LoVo (cell line): ENCODE results near the gene XAGE3.
"Not testable (repeated sequence)": the region's sequence is repeated elsewhere in the genome, so short reads cannot be mapped to it uniquely, and the experiment has no call there.

Experiments
- DNase-seq: peaks from one replicate; pipeline ENCODE4 v3.0.0-alpha.2; 2016; ENCODE audit warnings: low spot score

The XAGE3 gene, protein sequence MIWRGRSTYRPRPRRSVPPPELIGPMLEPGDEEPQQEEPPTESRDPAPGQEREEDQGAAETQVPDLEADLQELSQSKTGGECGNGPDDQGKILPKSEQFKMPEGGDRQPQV

DNA sequence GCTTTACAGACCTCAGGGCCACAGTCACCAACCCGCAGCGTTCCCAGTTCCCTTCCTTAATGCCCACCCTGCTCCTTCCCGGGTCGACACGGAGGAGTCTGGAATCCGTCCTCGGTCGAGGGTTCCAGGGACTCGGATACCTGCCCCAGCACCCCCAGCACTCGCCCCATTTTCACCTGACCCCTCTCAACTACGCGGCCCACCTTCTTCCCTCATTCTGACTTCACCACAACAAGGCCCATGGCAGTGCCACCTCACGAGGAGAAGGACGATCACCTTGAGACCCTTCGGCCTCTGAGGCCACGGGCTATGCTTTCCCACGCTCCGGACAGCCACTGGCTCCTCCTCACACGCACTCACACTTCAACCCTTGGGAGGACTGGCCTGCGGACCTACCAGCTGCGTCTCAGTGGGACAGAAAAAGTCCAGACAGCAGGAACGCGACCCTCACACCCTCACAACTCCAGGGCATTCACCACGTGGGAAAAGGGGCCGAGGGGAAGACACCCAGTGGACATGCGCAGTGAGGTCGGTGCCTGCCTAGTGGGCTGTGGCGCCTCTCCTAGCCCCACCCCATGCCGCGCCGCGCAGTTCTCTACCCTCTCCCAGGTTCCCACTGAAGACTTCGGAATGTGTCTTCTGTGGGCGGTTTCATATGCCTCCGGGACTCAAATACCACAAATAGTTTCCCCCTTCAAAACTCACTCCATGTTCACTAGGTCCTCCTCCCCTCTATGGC, at the start of gene XAGE3:
Gene XAGE3, minus strand, starts transcription at position 474 of the 739 bp plus-strand sequence. CDS start 950 bp downstream, outside the sequence.
- no peak for DNase-seq

DNA sequence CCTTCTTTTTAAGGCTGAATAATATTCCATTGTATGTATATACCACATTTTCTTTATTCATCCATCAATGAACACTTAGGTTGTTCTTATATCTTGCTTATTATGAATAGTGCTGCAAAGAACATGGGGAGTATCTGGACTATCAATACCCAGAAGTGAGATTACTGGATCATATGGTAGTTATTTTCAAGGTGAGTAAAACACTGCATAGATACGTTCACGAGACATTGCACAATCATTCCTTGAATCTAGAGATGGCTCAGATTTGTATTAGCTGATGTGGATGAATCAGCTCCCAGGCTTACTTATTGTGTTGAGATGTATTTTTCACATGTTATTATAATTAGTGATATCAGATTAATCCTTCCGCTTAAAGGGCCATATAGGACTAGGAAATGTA, 46.8 kb upstream of the XAGE3 start:
- not testable (repeated sequence) for DNase-seq

DNA sequence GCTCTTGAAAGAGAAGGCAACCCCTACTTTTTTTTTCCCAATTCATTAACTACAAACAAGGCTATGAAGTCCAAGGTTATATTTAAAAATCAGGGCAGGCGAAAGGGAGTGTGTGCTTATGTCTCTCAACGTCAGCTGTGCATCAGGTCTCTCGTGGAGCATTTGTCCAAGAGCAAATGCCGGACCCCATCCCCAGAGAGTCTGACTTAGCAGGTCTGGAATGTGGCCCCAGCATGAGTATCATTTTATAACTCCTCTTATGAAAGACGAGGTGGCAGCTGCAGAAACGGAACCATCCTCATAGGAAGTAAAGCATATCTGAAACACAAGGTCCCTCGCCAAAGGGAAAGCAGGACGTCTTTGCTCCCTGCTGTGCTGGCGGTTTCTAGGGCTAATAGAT, 45.8 kb upstream of the XAGE3 start:
- DNase-seq: not testable (repeated sequence)

DNA sequence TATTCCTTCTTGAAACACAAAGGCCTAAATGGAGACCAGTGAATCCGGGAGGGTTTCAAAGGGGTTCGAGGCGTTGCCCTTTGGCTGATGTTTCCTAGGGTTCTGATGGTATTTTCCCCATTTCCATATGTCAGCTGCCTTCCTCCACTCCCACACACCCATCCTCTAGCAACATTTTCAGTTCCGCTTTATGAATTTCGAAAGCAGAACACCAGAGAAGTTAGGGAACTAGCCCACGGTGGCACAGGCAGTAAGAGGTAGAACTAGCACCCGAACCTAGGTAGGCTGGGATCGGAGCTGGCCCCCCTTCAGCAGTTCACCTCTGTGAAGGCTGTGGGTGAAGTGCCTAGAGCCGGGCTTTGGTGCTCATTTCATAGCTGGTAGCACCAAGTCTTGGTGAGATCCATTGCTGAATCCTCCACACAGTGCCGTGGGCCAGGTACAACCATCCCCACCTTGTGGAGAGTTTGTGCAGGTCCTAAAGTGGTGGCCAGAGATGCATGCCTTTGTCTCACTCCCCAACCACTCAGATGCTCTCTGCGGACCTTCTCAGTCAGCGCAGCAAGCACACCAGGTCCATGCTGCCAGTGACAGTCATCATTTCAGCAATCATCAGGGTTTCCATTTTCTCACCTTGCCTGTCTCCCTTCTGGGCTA, 41.6 kb upstream of the XAGE3 start:
- DNase-seq: not testable (repeated sequence)

DNA sequence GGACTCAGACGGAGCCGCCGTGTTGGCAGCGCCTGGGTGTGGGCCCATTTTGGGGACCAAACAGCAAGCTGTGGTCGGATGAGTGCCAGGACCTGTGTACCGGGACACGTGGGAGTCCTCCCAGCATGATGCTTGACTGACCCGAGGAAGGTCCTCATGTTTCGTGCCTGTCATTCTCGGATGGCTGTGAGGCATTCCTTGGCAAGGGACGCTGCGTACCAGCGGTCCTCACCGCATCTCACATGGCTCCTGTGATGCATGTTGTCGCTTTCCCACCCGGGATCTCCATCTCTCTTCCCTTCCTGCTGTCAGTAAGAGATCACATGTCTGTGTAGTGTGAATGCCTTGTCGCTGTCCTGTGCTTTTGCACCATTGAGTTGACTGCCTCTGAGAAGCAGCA, 40.0 kb upstream of the XAGE3 start:
- not testable (repeated sequence) for DNase-seq

DNA sequence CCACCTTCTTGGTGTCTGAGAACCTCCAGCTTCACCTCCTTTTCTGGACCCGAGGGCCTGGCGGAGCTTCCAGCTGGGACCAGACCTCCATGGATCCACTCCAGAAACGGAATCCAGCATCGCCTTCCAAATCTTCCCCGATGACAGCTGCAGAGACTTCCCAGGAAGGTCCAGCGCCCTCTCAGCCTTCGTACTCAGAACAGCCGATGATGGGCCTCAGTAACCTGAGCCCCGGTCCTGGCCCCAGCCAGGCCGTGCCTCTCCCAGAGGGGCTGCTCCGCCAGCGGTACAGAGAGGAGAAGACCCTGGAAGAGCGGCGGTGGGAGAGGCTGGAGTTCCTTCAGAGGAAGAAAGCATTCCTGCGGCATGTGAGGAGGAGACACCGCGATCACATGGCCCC, 39.3 kb upstream of the XAGE3 start:
- DNase-seq: not testable (repeated sequence)

DNA sequence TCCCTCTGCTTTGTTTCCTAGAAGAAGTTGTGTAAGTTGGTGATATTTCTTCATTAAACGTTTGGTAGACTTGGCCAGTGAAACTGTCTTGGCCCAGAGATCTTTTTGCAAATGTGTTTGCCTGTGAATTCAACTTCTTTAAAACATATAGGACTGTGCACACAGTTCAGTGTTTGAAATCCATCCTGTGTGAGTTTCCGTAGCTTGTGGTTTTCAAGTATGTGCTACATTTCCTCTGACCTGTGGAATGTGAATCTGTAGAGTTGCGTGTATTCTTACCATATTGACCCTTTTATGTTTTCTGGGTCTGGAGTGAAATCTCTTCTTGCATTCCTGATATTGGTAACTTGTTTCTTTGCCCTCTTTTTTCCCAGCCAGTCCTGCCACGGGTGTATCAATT, 38.2 kb upstream of the XAGE3 start:
- DNase-seq: not testable (repeated sequence)

DNA sequence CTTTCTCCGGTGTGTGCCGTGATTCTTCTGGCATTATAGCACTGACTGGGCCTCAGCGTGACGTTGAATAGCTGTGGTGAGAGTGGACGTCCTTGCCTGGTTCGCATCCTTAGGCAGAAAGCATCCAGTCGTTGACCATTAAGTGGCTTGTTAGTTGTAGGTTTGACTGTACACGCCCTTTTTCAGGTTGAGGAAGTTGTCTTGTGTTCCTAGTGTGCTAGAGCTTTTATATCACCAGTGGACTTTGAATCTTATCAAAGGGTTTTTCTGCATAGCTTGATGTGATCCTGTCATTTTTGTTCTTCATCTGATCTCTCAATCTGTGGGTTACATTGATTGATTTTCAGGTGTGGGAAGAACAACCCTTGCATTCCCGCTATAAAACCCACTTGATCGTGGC, 37.6 kb upstream of the XAGE3 start:
- DNase-seq: not testable (repeated sequence)

DNA sequence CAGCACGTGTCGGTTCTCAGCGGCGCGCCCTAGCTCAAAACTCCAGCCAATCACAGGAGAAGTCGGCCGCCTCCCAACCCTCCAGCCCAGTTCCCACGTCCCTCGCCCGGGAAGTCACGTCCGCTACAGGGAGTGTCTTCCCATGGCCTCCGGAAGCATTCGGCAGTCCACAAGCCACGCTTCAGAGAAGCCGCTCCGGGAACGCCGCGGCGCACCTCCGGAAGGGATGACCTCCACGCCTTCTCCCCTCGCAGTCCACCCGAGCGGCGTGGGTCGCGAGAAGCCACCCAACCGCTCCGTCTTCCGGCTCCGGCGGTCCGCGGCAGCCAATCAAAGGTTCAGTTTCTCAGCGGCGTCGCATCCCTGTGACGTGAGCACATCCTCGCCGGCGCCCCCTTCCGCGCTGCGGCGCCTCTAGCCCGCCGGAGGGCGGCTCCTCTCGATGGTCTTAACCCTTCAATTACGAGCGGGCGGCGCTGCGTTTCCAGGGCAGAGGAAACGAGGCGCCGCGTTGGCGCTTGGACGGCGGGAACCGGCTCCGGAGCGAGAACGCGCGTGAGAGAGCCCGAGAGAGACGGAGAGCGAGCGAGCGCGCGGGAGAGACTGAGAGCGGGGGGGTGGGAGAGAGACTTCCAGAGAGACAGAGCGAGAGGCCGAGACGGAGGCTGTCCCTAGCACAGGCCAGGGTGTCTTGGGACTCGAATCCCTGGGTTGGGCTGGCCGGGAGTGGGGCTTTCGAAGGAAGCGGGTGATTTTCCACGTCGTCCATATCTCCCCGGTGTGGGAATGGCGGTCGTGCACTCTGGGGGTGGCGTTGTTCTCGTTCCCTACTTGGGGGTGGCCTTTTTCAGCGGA, 29.2 kb upstream of the XAGE3 start, which contains the start of gene FAM156B:
Gene FAM156B, plus strand, starts transcription at position 476 of the 855 bp plus-strand sequence. CDS start 9,896 bp downstream, outside the sequence.
- DNase-seq: not testable (repeated sequence)

DNA sequence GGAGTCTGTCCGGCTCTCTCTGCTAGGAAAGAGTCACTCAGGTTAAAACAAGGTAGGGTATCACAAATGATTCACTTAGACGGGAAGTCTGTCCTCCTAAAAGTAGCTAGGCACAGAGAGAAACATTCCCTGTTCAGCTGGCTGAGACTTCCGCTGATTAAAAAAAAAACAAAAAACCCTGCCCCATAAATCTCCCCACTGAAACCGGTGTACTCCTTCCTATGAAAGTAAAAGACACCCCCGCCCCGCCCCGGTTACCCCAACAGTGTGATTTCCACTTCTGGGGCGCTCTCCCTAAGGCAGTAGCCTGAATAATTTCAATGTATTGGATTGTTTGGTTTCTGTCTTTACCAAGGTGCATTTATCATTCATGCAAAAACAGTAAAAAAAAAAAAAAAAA, 28.6 kb upstream of the XAGE3 start:
- DNase-seq: not testable (repeated sequence)

DNA sequence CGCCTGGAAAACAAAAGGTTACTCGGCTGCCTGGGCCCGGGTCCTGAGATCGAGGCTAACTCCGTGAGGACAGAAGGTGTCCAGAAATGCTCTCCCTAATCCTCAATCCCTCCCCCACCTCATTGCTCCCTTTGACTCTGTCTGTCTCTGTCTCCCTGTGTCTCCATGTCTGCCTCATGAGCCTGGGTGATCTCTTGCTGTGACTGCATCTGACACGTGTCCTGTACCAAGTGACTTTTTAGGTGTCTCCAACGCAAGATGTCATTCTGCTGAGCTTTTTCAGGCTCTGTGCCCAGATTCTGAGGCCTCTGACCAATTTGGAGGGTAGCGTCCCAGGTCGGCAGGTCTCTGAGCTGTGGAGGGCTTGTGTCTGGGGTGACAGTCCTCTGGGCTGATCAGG, 20.2 kb upstream of the XAGE3 start:
- not testable (repeated sequence) for DNase-seq

DNA sequence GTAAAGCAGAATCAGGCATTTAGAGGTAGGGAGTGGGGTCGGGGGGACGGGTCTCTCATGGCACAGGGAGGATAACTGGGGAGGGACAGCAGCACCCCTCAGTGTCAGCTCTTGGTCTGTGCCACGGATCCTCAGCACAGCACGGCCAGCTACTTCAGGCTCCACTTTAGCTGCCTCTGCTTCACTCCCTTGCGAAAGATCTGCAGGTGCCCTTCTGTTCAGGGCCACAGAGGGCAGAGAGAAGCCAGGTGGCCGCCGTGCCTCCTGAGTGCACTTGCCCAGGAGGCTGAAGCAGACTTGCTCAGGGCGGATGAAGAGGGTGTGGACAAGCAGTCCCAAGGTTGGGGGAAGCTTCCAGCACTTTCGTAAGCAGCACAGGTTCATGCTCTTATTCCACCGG, 19.6 kb upstream of the XAGE3 start:
- DNase-seq: not testable (repeated sequence)

DNA sequence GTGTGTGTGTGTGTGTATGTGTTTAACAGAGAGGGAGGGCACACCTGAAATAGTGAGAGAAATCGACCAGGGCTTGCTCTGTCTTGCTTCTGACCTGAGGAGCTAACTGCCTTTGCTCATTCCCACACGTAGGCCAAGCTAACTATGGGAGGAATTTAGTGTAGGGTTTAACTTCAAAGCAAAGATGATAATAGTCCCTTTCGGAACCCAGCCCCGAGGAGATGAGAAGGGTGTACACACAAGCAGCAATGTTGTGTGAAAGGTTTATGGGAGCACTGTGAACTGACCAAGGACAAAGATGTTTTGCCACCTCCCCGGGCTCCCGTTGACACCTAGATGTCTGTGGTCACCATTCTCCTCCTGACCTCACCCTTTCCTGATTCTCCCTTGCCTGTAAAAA, 8.5 kb upstream of the XAGE3 start:
- not testable (repeated sequence) for DNase-seq

DNA sequence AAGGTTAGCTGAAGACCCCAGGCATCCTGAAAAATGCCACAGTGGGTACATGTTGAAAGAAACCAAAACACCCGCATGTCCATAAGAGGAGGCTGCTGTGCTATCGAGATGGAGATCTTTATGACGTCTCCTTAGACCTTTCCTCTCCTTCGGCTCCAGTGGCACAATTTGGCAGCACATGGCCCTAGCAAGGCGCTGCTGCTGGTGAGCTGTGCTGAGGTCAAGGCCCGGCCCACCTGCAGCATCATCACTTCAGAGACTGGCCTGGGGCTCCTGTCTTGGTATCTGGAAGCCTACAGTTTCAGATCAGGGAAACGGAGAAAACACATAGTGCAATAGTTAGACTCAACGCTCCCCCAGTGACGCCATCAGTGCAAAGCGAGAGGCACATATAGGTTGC, 7.6 kb upstream of the XAGE3 start:
- DNase-seq: not testable (repeated sequence)

DNA sequence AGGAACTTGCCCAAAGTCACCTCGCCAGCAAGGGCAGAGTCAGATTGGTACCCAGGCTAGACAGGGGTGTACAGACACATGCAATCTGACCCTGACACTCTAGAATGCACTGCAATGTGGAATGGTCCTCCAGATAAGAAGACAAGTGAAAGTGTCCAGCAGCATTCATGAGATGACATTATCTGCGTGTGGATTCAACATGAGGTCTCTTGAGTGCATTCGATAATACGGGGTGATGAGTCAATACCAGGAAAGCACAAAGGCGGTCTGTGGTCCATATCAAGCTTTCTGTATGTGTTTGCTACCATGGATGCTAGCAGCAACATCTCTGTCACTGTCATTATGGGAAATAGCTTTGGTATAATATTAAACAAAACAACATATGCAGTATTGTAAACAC, 6.8 kb upstream of the XAGE3 start:
- no peak for DNase-seq

DNA sequence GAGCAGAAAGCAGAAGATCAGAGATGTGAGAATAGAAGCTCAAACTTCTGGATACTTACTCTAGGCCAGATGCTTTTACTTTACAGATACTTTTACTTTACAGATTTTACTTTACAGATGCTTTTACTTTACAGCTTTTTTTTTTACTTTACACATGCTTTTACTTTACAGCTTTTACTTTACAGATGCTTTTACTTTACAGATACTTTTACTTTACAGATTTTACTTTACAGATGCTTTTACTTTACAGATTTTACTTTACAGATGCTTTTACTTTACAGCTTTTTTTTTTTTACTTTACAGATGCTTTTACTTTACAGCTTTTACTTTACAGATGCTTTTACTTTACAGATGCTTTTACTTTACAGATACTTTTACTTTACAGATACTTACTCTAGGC, 5.9 kb upstream of the XAGE3 start:
- not testable (repeated sequence) for DNase-seq

DNA sequence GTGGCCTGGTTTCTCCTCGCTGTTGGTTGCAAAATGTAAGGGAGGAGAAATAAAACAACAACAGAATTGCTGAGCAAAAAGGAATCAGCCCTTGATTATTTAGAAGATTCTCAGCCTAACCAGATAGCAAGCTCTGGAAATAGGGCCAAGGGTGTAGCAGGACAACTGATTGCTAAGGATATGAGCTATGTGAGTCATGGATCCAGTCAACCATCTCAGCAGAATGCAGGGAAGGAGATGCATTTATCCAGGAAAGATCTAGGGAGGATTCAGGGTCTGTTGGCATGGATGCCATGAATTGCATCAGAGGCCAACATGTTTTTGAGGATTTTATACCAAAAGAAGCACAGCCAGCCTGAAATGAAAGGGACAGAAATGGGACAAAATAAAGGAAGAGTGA, 2.2 kb upstream of the XAGE3 start:
- no peak for DNase-seq

DNA sequence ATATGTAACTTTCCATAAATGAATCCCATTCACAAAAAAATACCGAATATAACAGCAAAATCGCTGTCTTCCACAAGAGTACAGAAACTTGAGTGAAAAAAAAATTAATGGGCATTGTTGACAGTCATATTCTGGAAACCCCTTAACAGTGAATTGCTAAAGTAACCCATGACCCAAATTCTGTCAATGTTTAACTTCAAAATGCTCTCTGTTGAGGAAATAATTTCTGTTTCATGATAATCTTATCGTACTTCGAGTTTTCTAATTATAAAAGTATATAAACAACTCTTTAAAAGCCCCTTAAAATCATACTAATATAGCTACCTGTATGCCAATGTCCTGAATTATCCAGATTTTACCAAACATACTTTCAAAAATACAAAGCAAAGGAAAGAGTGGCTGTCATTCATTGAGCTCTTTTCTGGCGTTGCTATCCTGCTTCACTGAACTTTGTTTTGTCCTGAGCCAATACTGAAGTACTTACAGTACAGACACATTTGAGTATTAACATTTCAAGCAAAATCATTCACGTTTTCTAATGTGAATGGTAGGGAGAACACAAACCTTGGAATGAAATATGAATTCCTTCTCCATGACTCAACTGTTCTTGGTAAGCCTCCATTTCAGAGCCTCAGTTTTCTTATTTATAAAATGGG, 2.4 kb downstream of the XAGE3 start:
- DNase-seq: peak; percentile 8

DNA sequence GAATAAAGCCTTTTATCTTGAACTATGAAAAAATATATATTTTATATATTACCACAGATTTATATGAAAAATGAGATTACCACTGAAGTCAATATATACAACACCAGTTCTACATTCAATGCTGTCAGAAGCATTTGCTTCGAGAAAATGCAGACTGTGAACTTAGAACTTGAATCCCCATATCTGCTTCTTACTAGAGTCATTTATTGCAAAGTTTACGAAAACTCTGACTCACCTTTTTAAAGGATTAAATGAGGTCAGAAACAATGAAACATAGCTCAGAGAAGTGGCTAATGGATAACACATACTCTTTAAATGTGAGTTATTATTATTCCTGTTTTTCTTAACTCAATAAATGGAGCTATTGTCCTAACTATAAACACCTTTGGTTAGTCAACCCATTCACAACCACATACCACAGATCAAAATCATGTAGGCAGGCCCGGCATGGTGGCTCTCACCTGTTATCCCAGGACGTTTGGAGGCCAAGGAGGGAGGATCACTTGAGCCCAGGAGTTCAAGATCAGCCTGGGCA, 10.8 kb downstream of the XAGE3 start:
- DNase-seq: not testable (repeated sequence)

DNA sequence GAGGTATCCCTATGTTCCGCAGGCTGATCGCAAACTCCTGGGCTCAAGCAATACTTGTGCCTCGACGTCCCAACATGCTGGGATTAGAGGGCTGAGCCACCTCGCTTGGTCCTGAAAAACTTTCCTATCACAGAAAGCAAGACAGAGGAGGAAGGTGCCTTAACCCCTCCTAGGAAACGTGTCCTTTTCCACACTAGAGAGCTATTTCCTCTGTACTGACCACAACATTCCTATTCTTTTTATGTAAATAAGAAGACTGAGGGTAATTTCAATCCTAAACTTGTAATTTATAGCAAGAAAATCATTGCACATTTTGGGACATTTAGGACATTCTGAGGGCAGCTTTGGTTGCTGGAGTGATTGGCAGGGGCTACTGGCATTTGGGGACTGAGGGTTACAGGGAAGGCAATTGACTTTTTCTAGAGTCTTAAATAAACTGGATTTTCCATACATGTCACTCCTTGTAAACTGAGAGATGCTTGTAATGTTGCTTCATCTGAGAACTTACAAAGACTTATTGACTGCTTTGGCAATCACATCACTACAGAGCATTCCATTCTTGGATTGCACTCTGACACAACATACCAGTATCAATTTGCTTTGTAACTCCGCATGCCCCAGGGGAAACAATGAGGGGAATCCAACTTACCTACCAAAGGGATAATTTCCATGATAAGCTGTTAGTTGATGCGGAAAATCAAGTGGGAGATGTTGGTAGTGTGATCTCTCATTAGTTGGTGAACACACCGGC, 15.6 kb downstream of the XAGE3 start:
- DNase-seq: no peak

DNA sequence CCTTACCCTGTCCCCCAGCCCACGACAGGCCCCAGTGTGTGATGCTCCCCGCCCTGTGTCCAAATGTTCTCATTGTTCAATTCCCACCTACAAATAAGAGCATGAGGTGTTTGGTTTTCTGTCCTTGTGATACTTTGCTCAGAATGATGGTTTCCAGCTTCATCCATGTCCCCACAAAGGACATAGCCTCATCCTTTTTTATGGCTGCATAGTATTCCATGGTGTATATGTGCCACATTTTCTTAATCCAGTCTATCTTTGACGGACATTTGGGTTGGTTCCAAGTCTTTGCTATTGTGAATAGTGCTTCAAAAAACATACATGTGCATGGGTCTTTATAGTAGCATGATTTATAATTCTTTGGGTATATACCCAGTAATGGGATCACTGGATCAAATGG, 24.3 kb downstream of the XAGE3 start:
- not testable (repeated sequence) for DNase-seq
